GOT3 (cell line): ENCODE results near the gene GTPBP3.
A peak's percentile ranks its signal among the peaks of the same experiment; 100 is the strongest.

ENCODE experiments used
- DNase-seq: peaks from one replicate; lab custom pipeline; 2025; ENCODE audit warnings: mixed read lengths; lab: John Stamatoyannopoulos, UW

GTPBP3 gene

DNA sequence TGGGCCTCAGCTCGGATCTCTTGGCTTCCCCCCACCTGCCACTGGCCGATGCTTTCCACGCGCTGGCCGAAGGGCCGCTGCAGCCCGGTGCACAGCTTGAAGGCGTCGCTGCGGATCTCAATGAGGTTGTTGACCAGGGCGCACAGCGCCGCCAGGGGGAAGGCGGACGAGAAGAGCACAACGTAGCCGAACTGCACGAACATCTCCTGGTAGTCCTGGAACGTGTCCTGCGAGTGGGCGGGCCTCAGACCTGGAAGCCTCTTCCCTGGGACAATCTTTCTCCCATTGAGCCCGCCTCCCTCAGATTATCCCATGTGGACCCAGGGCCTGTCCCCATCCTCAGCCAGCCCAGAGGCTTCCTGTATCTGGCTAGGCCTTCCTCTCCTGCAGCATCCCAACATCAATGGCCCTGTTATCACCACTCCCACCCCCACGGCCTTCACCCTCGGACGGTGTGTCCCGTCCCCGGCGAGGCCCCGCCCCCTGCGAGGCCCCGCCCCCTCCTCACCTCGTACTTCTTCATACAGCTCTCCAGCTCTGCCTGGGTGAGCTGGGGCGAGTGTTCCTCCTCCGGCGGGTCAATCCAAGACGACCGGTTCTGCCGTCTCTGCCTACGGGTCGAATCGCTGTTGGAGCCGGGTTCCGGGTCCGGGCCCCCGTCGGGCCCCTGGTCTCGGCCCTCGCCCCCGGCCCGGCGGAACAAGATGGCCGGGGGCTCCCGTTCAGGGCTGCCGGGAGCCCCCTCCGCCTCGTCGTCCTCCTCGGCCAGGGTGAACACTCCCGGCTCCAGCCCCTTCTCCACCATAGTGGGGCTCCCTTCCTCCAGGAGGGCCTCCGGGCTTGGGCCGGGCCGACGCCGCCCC lies 9.5 kb upstream of the GTPBP3 start:
- no peak for DNase-seq

DNA sequence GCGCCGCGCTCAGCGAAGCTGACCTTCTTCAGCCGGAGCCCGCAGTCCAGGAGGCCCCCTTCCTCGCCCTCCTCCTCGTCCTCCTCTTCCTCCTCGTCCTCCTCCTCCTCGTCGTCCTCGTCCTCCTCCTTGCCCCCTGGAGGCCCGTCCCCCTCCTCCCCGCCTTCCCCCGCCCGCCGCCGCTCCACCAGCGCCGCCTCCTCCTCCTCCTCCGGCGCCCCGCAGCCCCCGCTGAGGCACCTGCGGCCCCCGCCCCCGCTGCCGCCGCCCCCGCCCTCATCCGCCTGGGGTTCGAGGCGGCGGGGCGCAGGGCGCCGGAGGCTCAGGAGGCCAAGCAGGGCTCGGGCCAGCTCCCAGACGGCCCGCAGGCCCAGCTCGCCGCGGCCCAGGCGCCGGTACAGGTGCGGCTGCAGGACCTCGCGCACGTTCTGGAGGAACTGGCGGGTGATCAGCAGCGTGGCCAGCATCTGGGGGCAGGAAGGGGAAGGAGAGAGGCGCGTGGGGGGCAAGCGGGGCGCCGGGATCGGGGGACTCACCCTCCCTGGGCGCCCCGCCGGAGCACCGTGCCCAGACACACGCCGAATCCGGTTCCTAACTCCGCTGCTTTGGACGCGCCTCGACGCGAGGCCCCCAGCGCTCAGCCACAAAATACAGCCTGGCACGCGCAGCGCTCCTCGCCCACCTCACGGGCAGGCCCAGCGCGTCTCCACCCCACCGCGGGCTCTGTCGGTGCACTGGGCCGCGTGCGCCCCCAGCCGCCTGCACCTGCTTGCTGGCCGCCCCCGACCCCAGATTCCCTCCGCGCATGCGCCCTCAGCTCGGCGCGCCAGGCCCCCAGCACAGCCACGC lies 8.6 kb upstream of the GTPBP3 start:
- DNase-seq, result no peak

DNA sequence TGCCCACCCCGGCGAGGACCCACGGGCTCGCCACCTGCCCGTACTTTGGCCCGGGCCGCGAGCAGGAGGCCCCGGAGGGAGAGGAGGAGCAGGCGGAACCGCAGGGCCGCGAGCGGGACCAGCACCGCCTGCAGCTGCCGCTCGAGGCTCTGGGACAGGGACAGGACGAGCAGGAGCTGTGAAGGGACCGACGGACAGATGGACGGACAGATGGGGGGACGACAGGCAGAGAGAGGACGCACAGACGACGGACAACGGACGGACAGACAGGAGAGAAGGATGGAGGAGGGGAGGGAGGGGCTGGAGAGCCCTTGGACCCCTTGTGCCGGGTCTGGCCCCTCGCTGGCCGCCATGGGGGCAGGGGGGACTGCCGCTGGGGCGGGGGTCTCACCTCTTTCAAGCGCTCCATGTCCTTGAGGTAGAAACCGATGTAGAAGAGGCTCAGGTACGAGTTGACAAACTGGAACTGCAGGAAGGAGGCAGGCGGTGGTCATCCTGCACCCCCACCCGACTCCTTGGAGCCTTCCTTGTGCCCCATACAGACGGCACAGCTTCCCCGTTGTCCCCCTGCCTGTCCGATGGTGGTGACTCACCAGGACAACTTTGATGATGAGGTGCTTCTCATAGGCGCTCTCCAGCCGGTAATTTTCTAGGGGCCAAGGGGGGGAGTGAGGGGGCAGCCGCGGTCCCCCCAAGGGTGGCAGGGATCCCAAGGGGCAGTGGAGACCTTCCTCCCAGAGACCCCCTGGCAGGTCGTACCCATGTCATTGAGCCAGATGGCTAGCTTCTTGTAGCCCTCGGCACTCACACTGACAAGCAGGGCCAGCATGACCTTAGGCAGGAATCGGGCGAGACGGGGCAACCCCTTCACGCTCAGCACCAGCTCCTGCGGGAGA lies 7.7 kb upstream of the GTPBP3 start:
- DNase-seq, result no peak

DNA sequence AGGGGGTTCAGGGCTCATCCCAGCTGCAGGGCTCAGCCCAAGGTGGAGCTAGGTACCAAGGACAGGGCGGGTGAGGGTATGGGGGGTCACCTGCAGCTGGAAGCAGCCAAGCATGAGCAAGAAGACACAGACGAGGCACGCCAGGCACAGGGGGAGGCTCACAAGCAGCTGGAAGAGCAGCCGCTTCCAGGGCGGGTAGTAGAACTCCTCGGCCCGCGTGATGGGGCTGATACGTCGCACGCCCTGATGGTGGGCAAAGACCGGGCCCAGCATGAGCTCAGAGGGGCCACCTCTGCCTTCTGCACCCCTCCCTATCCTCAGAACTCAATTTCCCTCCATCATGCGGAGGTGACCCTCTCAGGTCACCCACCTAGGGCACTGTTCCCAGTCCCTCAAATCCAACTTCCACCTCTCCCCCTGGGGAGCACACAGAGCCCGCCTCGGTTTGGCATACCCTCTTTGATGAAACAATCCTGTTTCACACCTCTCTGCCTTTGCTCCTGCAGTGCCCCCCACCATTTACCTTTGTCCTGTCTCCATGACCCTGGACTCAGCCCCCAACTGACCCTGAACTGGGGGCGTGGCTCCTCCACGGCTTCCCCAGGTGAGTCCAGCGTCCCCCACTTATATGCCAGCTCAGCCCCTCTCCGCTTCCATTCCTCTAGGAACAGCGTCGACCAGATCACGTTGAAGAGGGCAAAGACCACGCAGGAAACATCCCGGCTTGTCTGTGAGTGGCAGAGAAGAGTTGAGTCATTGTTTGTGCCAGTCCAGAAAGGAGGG lies 6.9 kb upstream of the GTPBP3 start:
- no peak for DNase-seq

DNA sequence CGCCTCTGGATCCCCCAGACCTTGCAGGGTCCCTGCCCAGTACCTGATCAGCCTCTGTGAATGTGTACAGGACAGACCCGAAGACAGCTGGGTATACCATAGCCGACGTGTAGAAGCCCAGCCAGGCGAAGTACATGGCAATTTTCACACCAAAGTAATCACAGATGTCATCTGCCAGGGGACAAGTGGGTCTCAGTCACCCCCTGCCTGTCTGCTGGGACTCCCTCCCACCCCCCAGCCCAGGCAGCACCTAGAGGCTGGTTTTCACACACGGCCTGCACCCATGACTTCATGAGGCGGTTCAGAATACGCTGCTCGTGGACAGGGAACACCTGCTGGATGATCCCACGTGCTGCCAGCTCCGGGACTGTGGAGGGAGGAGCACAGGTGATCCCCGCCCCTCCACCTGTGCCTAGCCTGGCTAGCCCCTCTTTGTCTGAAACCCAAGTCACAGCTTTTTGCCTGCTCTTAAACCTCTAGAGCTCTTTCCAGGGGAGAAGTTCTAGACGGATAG lies 6.3 kb upstream of the GTPBP3 start:
- no peak for DNase-seq

GRCh38 chr19:17332360-17332676 lies 5.0 kb upstream of the GTPBP3 start:
- DNase-seq, result no peak

- no peak for DNase-seq
These were observed 4.4 kb upstream of the GTPBP3 start for GRCh38 chr19:17332677-17333581.

DNA sequence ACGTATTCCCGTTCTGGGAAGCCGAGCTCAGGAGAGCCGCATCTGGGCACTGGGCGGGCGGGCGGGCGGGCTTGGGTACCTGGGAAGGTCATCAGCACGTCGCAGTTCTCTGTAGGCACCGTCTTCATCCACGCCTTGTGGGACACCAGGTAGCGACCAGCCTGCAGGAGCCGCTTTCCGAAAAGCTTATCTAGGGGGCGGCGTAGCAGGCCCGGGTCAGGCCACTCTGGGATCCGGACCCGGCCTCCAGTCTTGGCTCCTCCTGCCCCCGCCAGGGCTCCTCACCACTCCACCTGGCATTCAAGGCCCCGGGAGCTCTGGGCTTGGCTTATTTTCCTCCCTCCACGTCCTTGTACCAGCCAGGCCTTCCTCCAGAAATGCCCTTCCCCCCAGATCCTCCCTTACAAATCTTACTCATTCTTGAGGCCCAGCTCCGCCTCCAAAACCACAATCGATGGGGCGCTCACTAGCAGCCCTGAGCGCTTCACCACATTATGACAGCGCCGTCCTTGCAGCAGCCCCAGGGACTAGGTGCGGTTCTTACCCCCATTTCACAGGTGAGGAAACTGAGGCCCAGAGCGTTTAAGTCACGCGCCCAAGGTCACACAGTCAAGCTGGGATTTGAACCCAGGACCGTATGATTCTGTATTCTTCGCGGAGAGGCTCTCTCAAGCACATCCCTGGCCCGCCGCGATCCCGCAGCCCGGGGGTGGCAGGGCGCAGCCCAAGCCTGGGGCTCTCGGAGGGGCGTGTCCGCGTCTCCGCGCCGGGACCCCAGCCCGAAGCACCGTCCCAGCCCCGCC lies 3.5 kb upstream of the GTPBP3 start:
- no peak for DNase-seq

DNA sequence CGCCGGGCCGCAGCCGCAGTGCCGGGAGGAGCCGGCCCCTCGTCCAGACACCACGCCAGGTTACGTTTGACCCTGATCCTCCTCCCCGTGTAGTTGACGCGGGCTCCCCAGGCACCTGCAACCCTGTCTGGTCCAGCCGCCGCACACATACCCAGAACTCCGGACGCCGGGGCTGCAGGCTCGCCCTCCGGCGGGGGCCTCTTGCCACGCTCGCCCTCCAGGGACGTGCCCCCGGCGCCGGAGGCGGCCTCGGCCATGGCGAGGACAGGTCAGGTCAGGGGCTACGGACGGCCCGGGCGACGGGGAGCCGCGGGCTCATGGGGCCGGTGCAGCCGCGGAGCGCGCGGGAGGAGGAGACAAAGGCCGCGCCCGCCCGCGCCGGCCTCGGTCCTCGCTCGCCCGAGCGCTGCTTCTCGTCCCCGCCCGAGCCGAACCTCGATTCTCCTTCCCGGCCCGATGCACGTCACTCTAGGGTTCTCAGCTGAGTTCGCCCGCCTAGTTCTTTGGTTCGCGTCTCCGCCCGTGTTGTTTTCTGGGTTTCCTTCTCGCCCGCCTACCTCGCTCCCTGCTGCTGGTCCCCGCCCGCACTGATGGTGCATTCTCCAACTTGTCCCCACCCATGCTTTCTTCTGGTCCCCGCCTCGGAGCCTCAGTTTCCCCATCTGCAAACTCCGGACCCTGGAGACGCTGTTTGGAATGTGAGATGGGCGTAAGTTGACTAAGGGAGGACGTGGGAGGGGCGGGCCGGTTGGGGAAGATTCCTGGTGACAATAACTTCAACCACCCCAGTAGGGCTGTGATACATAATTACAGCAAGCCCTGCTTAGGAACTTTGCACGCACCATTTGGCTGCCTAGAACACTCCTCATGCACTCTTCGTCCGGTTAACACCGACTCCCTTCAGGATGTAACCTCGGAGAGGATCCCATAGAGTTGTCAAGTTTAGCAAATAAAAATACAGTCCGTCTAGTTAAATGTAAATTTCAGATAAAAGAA lies 2.6 kb upstream of the GTPBP3 start, which contains the start of gene ANO8:
TSS of gene ANO8 (minus strand) at position 442 of the 996 bp plus-strand sequence. CDS start at position 257, 185 bp downstream.
- DNase-seq, result peak; percentile 92

DNA sequence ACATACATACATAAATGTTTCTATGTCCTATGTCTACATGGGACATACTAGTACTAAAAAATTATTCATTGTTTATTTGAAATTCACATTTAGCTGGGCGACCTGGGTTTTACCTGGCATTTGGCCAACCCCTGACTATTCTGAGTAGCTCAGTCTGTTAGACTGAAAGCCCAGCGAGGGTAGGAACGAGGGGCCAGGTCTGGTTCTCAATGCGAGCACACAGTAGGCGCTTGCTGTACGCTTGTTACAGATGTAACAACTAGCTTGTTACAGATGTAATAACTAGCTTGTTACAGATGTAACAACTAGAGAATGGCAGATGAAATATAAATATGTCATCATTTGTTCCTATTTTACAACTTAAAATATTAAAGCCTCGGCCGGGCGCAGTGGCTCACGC lies 1.8 kb upstream of the GTPBP3 start:
- no peak for DNase-seq

GRCh38 chr19:17337675-17338432 lies 501 bp downstream of the GTPBP3 start:
- DNase-seq, result no peak

- DNase-seq, result no peak
These were observed 1.2 kb downstream of the GTPBP3 start for GRCh38 chr19:17338433-17339078.

- DNase-seq, result no peak
These were observed 1.9 kb downstream of the GTPBP3 start for GRCh38 chr19:17339088-17339741.

GRCh38 chr19:17340302-17340870 lies 3.0 kb downstream of the GTPBP3 start:
- no peak for DNase-seq

GRCh38 chr19:17340871-17341357 lies 3.6 kb downstream of the GTPBP3 start:
- no peak for DNase-seq

DNA sequence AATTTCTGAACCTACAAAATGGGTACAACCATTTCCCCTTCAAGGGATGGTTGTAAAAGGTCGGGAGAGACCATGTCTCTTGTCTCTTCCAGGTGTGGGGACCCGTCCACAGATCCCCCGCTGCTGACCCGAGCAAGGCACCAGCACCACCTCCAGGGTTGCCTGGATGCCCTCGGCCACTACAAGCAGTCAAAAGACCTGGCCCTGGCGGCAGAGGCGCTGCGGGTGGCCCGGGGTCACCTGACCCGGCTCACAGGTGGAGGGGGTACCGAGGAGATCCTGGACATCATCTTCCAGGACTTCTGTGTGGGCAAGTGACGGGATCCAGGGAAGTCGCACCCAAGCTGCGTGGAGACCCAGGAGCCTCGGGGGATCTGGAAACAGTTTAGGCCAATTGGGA lies 4.0 kb downstream of the GTPBP3 start:
- DNase-seq, result no peak
